Cardiac fibroblast (primary cell): Measurements from ENCODE around the gene PARM1.

Source experiments
- DNase-seq, 2 donors: peaks; one replicate each; pipeline versions ENCODE4 v3.0.0 to v3.0.0-alpha.2; 2010; ENCODE audit warnings: low read depth in 2 of 2
- H3K4me3 ChIP-seq, 2 donors: replicated peaks in 1 of 2; 1 replicate in 1 of 2; 2 replicates in 1 of 2; pipeline ENCODE4 v1.5.1; 2011; ENCODE audit warnings: low read depth in 2 of 2, low read length in 2 of 2, mild to moderate bottlenecking in 2 of 2, moderate library complexity in 1 of 2
- CTCF ChIP-seq: IDR thresholded peaks from one replicate; pipeline ENCODE4 v1.5.1; 2011; ENCODE audit warnings: low read depth, mild to moderate bottlenecking, low read length, inconsistent platforms

The PARM1 gene

GRCh38 chr4:75071317-75071716 lies 138.4 kb downstream of the PARM1 start:
- no peak overlapping the region for H3K4me3 ChIP-seq
- no peak for DNase-seq
- TF ChIP-seq CTCF: no peak

- DNase-seq: no peak
- H3K4me3 ChIP-seq: no peak overlapping the region
- no peak for TF ChIP-seq CTCF
Measured at GRCh38 chr4:75080888-75081287, 148.0 kb downstream of the PARM1 start.

- no peak for TF ChIP-seq CTCF
- H3K4me3 ChIP-seq: no peak overlapping the region
- no peak for DNase-seq
Measured at GRCh38 chr4:75081561-75081960, 148.6 kb downstream of the PARM1 start.

- no peak for DNase-seq
- no peak for TF ChIP-seq CTCF
Measured at GRCh38 chr4:75087416-75087815, 154.5 kb downstream of the PARM1 start.

GRCh38 chr4:75087865-75088264 lies 154.9 kb downstream of the PARM1 start:
- no peak for TF ChIP-seq CTCF
- no peak for DNase-seq
- no peak overlapping the region for H3K4me3 ChIP-seq

More at GRCh38 chr4:75087416-75087815, 154.5 kb downstream of the PARM1 start:
- H3K4me3 ChIP-seq: no peak overlapping the region

GRCh38 chr4:75089206-75089605 lies 156.3 kb downstream of the PARM1 start:
- no peak overlapping the region for H3K4me3 ChIP-seq
- TF ChIP-seq CTCF: no peak
- no peak for DNase-seq

GRCh38 chr4:75099321-75099720 lies 166.4 kb downstream of the PARM1 start:
- no peak for TF ChIP-seq CTCF
- no peak for DNase-seq
- no peak overlapping the region for H3K4me3 ChIP-seq
